Thyroid gland (tissue), 4 donors: ENCODE data around the gene PTN. TPM values are rescaled to one million over a fixed set of nuclear protein-coding genes. Genes with fewer than 3 reads are reported as not detected.
"Not testable (repeated sequence)": the region's sequence is repeated elsewhere in the genome, so short reads cannot be mapped to it uniquely, and the experiment has no call there.

Experiments used
- DNase-seq, 2 donors: peaks; one replicate each; pipeline ENCODE4 v3.0.0-alpha.2; 2019
- H3K27ac ChIP-seq, 3 donors: fragments of 200-600 bp; sonication (generic); 1 replicate in 2 of 3; 2 replicates in 1 of 3; pipeline ENCODE4 v1.5.1; 2016 to 2019; ENCODE audit warnings: mild to moderate bottlenecking in 1 of 3, moderate library complexity in 1 of 3
- H3K27me3 ChIP-seq: fragments of 200-600 bp; sonication (generic); one replicate; pipeline ENCODE4 v1.5.1; 2019
- H3K36me3 ChIP-seq, 2 donors: fragments of 200-600 bp; sonication (generic); one replicate each; pipeline ENCODE4 v1.5.1; 2016 to 2019
- H3K4me1 ChIP-seq, 2 donors: fragments of 200-600 bp; sonication (generic); one replicate each; pipeline ENCODE4 v1.5.1; 2017 to 2019
- H3K4me3 ChIP-seq, 3 donors: fragments of 200-600 bp; sonication (generic); replicated peaks in 1 of 3; 1 replicate in 2 of 3; 2 replicates in 1 of 3; pipeline ENCODE4 v1.5.1; 2016; ENCODE audit warnings: mild to moderate bottlenecking in 1 of 3
- H3K9me3 ChIP-seq: fragments of 200-600 bp; sonication (generic); one replicate; pipeline ENCODE4 v1.5.1; 2017
- CTCF ChIP-seq, 6 experiments: fragments of 200-600 bp in 3 of 6; fragments of 450-650 bp in 3 of 6; sonication (generic) in 3 of 6; IDR thresholded peaks; one replicate each; pipeline ENCODE4 v1.5.1; 2016 to 2019; ENCODE audit warnings: antibody characterized with exemption in 6 of 6, mild to moderate bottlenecking in 2 of 6, inconsistent platforms in 1 of 6, moderate library complexity in 1 of 6
- POLR2A ChIP-seq, 2 donors: fragments of 450-650 bp; IDR thresholded peaks; one replicate each; pipeline ENCODE4 v1.6.1; 2017; ENCODE audit warnings: antibody characterized with exemption in 2 of 2, mild to moderate bottlenecking in 2 of 2, moderate library complexity in 1 of 2
- WGBS, 2 donors: methylation state at CpG; one replicate each; pipeline ENCODE4 v1.1.5; 2017; 5-methylcytosine and 5-hydroxymethylcytosine counted together
- intact Hi-C: fragments of 100-400 bp; cut with DNase I; formaldehyde crosslinking; loops from one replicate; pipeline ENCODE4 v1.15.1; 2023
- total RNA-seq, 4 donors: library from RNA; depleted of rRNA; stranded (reverse); fragments of >200 nt; gene quantifications; one replicate each; pipeline ENCODE4 v1.2.3, GENCODE V29; 2016

Gene PTN
- total RNA-seq, 4 donors from 2014 or later: 6.1 to 40.3 (median 9.2) TPM

DNA sequence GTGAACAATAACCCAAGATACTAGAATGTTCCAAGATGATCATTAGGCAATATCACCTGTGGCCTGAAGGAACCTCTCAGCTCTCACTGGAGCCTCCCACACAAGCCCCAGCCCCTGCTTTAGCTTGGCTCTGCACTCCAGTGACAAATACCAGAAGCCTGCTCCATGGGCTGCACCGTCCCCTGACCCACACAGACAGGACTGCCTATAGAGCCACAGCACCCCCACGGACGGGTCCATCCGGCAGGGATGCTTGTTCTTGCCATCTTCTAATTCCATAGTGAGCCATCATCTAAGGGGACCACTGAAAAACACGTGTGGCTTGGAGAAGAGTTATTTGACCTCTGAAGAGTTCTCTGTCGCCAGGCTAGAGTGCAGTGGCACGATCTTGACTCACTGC, 100.9 kb downstream of the PTN start:
- intact Hi-C loops: no loop called here

GRCh38 chr7:137241655-137242360, 101.7 kb downstream of the PTN start:
- 60 to 63% methylated on average over 5 of the region's 5 CpGs for WGBS, 2 donors
- Histone ChIP-seq H3K27me3 (no peaks in the 10 kb centered on the region), H3K4me3 (no peak overlapping the region), H3K4me1 (no peaks in the 10 kb centered on the region), H3K9me3 (no peaks in the 10 kb centered on the region), H3K36me3 (no peaks in the 10 kb centered on the region), H3K27ac (no peak overlapping the region)
- intact Hi-C loops: no loop called here
- TF ChIP-seq POLR2A (IDR thresholded peaks at IDR 0.05) (no peak), CTCF (IDR thresholded peaks at IDR 0.05) (no peak)
- DNase-seq: no peak

More for the DNA sequence above, 100.9 kb downstream of the PTN start:
- Histone ChIP-seq H3K27me3 (no peaks in the 10 kb centered on the region), H3K36me3 (no peaks in the 10 kb centered on the region), H3K9me3 (no peaks in the 10 kb centered on the region), H3K4me1 (no peaks in the 10 kb centered on the region), H3K27ac (no peak overlapping the region), H3K4me3 (no peak overlapping the region)
- 85 to 90% methylated on average over 7 of the region's 7 CpGs for WGBS, 2 donors
- no peak for DNase-seq
- no peak for TF ChIP-seq CTCF (IDR thresholded peaks at IDR 0.05)
- no peak for TF ChIP-seq POLR2A (IDR thresholded peaks at IDR 0.05)

DNA sequence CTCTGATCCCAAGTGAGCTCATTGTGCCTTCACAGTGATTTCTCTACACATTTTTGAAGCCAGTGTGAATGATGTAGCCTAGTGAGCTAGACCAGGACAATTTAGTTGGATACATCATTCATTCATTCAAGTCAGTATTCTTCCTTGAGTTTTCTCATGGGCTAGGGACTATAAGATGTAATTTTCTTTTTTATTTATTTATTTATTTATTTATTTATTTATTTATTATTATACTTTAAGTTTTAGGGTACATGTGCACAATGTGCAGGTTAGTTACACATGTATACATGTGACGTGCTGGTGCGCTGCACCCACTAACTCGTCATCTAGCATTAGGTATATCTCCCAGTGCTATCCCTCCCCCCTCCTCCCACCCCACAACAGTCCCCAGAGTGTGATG, 104.3 kb downstream of the PTN start:
- H3K27me3 ChIP-seq, intact Hi-C loops, H3K36me3 ChIP-seq, H3K4me3 ChIP-seq, H3K27ac ChIP-seq, H3K4me1 ChIP-seq, DNase-seq, H3K9me3 ChIP-seq: not testable (repeated sequence)
- WGBS, 2 donors: 91 to 98% methylated on average over 3 of the region's 3 CpGs

DNA sequence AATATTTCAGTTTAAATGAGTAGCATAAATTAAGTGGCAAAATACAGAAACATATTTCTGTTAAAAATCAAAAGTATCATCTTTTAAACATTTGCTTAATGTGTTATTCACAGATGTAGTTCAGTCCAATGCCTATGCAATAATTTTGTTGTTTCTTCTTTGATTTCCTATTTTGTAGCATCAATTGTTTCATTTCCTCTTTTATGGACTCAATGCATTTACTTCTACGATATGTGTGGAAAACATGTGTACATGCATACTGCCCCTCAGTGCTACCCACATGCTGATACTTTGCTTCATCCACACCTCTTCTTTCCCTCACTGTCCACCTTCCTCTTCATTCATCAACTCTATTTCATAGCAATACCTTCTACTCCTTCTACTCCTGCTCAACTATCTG, 108.1 kb downstream of the PTN start:
- Histone ChIP-seq H3K27me3 (no peaks in the 10 kb centered on the region), H3K36me3 (no peaks in the 10 kb centered on the region), H3K4me3 (no peak overlapping the region), H3K4me1 (no peaks in the 10 kb centered on the region), H3K9me3 (no peaks in the 10 kb centered on the region), H3K27ac (no peak overlapping the region)
- DNase-seq: no peak
- WGBS, 2 donors: 88 to 92% methylated on average over 1 of the region's 1 CpG
- intact Hi-C loops: no loop called here
- TF ChIP-seq POLR2A (IDR thresholded peaks at IDR 0.05): no peak
- no peak for TF ChIP-seq CTCF (IDR thresholded peaks at IDR 0.05)

- intact Hi-C loops: no loop called here
- no peak for DNase-seq
- Histone ChIP-seq H3K9me3 (no peaks in the 10 kb centered on the region), H3K27me3 (no peaks in the 10 kb centered on the region), H3K4me3 (no peak overlapping the region), H3K4me1 (no peaks in the 10 kb centered on the region), H3K27ac (no peak overlapping the region), H3K36me3 (no peaks in the 10 kb centered on the region)
- WGBS, 2 donors: 82 to 90% methylated on average over 2 of the region's 2 CpGs
- TF ChIP-seq POLR2A (IDR thresholded peaks at IDR 0.05) (no peak), CTCF (IDR thresholded peaks at IDR 0.05) (no peak)
Measured at GRCh38 chr7:137231167-137231566, 112.4 kb downstream of the PTN start.
